ENCODE results near the gene LRRTM4.

DNA sequence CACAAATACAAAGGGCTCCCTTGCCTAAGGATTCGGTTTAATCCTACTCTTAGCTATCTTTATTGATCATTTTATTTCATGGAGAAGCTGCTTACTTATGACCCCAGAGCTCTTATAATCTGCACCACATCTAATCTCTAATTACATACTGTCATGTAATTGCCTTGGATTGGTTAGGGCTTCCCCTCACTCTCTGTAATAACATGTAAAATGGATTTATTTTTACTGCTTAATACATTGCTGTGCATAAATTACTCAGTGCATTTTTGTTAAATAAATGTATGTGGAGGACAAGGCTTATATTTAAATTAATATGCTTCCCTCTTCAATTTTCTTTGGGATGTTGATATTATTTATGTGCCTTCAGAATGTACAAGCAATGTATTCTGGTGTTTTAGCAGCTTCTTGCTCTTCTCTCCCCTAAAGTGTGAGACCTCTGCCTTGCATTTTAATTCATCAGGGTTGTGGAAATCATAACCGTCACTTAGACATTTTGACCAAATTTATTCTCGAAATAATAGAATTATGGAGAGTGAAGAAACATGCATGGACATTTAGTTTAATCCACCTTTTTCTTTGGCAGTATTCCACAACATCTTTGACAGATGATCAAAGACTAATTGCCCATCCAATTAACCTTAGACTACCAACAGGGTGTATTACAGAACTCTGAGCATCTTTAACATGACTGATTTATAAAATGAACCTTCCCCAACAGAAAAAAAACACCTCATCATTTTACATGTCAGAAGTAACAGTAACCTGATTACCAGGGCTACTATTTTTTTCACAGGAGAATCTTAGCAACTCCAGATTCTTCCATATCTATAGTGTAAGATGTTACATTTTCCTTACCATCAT, 692.6 kb downstream of the LRRTM4 start:
- TF ChIP-seq, protein P1, sequence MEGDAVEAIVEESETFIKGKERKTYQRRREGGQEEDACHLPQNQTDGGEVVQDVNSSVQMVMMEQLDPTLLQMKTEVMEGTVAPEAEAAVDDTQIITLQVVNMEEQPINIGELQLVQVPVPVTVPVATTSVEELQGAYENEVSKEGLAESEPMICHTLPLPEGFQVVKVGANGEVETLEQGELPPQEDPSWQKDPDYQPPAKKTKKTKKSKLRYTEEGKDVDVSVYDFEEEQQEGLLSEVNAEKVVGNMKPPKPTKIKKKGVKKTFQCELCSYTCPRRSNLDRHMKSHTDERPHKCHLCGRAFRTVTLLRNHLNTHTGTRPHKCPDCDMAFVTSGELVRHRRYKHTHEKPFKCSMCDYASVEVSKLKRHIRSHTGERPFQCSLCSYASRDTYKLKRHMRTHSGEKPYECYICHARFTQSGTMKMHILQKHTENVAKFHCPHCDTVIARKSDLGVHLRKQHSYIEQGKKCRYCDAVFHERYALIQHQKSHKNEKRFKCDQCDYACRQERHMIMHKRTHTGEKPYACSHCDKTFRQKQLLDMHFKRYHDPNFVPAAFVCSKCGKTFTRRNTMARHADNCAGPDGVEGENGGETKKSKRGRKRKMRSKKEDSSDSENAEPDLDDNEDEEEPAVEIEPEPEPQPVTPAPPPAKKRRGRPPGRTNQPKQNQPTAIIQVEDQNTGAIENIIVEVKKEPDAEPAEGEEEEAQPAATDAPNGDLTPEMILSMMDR (IDR thresholded peaks at IDR 0.05): no peak
- TF ChIP-seq POLR2A (IDR thresholded peaks at IDR 0.05): no peak

Data from lower leg skin (tissue), 3 donors.